Stimulated activated CD4-positive, alpha-beta T cell treated with anti-CD3 and anti-CD28 coated beads, Interleukin-1b, Interleukin-23, amount 100 ng/mL, for 48 hours (primary cell): ENCODE results near the gene ARMC5.

Experiments
- DNase-seq: peaks from one replicate; pipeline ENCODE4 v3.0.0-alpha.2; 2020

ARMC5 gene

DNA sequence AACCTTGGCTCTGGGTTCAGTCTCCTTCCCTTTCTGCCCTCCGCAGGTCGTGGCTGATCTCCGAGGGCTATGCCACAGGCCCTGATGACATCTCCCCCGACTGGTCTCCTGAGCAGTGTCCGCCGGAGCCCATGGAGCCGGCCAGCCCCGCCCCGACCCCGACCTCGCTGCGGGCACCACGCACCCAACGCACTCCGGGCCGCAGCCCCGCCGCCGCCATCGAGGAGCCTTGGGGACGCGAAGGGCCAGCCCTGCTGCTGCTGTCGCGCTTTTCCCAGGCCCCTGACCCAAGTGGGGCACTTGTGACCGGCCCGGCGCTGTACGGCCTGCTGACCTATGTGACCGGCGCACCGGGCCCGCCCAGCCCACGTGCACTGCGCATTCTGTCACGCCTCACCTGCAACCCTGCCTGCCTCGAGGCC lies 5.1 kb downstream of the ARMC5 start:
- no peak for DNase-seq

DNA sequence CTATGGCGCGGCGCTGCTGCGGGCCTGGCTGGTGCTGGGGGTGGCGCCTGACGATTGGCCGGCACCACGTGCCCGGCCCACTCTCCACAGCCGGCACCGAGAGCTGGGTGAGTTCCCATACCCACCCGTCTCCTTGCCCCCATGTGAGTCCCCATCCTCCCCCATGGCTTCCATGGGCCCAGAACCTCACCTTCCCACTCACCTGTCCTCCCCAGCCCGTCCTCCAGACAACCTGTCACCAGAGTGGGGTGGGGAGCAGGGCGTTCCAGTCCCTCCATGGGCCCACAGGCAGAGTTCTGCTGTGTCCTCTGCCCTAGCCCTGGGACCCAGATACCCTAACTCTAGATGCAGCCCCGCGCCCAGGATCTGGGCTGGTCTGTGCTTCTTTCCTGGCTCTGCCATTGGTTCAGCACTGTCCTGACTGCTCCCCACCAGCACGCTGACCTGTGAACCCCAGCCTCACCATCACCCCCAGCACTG lies 5.5 kb downstream of the ARMC5 start:
- no peak for DNase-seq

DNA sequence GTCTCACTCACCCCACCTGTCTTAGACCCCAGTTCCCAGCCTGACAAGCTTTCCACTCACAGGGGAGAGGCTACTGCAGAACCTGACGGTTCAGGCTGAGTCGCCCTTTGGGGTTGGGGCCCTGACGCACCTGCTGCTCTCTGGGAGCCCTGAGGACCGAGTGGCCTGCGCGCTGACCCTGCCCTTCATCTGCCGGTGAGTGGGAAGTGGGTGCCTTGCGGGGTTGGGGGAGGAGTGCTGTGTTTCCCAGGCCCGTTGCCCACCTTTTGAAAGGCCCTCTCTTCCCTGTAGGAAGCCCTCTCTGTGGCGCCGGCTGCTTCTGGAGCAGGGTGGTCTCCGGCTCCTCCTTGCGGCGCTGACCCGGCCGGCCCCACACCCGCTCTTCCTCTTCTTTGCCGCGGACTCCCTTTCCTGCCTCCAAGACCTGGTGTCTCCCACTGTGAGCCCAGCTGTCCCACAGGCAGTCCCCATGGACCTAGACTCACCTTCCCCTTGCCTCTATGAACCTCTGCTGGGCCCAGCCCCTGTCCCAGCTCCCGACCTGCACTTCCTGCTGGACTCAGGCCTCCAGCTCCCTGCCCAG lies 6.6 kb downstream of the ARMC5 start:
- no peak for DNase-seq

DNA sequence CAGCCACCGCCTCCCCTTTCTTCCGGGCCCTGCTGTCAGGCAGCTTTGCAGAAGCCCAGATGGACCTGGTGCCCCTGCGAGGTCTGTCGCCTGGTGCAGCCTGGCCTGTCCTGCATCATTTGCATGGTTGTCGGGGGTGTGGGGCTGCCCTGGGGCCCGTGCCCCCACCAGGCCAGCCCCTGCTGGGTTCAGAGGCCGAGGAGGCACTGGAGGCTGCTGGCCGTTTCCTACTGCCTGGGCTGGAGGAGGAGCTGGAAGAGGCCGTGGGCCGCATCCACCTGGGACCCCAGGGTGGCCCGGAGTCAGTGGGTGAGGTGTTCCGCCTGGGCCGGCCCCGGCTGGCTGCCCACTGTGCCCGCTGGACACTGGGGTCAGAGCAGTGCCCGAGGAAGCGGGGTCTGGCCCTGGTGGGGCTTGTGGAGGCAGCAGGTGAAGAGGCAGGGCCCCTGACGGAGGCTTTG lies 7.1 kb downstream of the ARMC5 start:
- DNase-seq: no peak

DNA sequence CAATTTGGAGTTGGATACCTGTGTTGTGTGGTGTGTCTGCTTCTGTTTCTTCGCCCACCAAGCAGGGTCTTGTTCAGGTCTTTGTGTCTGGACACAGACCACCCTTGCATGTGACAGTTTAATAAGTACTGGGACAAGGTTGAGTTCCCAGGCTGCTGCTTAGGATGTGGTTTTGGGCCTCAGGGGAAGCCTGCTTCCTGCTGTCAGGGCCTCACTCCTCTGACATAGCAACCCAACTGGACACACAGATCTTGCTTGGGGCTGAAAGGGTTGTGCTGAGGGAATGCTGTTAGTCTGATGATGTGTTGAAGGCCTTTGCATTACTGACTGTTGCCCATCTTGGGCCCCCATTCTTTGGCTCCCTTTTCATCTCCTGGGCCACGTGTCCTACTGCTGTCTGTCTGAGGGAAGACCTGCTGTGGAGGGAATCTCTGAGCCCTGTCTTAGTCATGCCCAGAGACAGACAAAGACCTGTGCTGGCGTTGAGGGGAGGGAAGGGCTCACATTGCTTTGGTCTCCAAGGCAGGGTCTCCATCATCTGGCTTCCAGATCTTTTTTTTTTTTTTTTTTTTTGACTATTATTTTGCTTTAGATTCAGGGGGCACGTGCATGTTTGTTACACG lies 8.0 kb downstream of the ARMC5 start:
- no peak for DNase-seq

DNA sequence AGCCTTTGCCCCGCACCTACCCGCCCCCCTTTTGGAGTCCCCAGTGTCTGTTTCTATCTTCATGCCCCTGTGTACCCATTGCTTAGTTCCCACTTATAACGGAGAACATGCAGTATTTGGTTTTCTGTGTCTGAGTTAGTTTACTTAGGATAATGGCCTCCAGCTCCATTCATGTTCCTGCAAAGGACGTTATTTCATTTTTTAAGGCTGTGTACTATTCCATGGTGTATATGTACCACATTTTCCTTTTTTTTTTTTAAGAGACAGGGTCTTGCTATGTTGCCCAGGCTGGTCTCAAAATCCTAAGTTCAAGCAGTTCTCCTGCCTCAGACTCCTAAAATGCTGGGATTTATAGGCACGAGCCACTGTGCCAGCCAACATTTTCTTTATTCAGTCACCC lies 8.6 kb downstream of the ARMC5 start:
- no peak for DNase-seq

DNA sequence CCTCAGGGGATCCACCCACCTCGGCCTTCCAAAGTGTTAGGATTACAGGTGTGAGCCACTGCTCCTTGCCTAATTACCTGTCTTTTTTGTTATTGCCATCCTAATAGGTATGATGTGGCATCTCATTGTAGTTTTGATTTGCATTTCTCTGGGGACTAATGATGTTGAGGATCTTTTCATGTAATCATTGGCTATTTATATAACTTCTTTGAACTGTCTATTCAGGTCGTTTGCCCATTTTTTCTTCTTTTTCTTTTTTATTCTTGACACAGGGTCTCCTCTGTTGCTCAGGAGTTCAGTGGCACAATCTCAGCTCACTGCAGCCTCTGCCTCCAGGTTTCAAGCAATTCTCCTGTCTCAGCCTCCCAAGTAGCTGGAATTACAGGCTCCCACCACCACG lies 11.3 kb downstream of the ARMC5 start:
- DNase-seq: no peak

DNA sequence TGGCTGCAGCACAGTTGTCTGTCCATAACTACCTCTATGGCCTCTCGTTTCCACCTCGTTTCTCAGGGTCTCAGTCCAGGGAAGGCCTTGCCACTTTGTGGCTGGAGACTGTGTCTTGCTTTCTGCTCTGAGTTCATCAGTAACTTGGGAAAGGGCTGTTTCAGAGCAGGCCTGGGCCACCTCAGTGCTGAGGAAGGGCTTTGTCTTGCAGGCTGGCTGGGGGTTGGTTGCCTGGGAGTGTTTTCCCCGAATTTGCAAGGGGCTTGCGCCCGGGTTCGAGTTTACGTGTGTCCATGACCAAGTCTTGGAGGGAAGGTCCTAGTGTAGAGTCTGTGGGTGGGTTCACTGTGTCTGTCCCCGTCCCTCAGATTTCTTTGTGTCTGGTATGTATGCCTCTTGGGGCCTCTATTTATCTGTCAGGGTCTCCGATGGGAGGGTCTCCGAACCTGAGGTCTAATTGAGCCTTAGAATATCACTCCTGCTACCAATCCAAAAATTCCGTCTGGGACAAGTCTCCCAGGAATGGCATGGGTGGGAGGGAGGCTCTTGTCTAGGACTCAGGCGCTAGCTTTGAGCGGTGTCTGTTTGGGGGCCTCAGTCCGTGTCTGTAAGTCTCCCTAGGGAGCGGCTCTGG lies 12.1 kb downstream of the ARMC5 start:
- no peak for DNase-seq

DNA sequence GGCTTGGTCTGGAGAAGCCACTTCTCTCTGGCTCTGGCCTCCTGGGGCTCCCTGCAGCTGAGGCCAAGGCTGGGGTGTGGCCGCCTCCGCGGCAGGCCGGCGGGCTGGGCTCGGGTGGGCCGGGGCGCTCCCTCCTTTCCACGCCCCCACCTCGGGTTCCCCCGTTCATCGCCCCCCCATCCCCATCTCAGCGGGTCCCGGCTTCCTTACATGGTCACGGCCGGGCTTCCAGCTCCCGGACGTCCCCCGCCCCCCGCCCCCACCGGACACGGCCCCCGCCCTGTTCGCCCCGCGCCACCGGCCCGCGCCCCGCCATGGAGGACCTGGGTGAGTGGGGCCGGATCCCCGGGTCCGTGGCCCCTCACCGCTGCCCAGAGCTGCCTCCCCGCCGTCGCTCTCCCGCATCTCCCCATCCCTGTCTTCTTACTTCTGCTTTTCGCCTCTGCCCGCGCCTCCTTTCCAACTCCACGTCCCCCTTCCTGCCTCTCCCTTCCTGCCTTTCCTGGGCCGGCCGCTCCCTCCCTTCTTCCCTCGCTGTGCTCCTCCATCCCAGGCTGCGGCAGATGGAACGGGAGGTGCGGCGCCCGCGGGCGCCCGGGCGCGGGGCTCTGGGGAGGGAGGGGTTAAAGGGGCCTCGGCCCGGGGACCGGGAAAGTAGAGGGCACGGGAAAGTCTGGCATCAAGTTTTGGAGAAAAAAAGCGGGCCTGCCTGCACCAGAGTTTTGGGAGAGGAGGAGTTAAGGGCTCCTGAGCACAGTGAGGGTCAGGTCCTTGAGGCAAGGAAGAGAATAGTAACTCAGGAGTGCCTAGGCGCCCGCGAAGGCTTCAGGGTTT lies 12.8 kb downstream of the ARMC5 start, which contains the start of gene TGFB1I1:
TGFB1I1 (plus strand) TSS at position 278 of the 834 bp plus-strand sequence; CDS start at position 315, 37 bp downstream.
- DNase-seq: no peak

DNA sequence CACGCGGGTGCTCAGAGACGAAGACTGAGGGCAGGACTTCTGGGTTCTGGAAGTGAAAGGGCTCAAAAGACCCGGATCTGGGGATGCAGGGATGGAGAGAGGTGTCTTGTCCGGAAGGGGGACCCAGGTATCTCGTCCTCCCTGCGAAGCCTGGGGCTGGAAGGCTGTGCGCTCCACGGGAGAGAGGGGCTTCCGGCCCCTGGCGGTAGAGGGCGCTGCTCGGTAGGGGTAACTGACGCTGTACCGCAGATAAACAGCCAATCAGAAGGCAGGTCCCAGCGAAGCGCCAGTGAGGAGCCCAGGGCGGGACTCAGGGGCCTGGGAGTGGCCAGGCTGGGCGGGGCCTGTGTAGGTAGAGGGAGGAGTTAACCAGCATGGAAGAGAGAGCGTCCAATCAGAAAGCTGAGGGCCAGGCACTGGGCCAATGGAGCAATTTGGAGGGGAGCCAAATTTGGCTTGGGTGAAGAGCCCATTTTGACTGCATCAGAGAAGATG lies 13.5 kb downstream of the ARMC5 start:
- peak; percentile 70 for DNase-seq

DNA sequence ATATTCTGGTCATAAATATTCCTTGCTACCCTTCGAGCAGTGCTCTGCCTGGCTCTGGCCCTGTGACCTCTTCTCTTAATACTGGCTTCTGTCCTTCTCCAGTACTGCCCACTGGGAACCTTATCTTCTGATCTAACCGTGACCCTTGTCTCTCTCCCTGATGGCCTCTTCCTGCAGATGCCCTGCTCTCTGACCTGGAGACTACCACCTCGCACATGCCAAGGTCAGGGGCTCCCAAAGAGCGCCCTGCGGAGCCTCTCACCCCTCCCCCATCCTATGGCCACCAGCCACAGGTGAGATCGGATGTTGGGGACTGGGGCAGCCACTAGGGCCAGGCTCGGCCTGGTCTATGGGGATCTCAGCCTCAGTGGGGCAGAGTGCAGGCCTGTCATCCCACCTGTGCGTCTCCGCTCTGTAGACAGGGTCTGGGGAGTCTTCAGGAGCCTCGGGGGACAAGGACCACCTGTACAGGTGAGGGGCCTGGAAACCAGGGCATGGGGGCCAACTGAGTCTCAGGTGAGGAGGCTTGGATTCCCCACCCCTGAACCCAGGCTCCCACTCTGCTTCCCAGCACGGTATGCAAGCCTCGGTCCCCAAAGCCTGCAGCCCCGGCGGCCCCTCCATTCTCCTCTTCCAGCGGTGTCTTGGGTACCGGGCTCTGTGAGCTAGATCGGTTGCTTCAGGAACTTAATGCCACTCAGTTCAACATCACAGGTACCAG lies 14.1 kb downstream of the ARMC5 start:
- no peak for DNase-seq

DNA sequence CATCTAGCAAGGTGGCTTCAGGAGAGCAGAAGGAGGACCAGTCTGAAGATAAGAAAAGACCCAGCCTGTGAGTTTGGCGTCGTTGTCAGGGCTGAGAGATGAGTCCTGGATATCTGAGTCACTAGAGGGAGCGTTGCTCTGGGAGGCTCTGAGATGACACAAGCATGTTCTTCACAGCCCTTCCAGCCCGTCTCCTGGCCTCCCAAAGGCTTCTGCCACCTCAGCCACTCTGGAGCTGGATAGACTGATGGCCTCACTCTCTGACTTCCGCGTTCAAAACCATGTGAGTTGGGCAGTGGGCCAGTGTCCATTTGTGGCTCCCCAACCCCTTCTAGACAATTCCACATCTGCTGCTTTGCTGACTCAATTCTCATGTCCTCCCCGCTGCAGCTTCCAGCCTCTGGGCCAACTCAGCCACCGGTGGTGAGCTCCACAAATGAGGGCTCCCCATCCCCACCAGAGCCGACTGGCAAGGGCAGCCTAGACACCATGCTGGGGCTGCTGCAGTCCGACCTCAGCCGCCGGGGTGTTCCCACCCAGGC lies 14.9 kb downstream of the ARMC5 start:
- DNase-seq: no peak

DNA sequence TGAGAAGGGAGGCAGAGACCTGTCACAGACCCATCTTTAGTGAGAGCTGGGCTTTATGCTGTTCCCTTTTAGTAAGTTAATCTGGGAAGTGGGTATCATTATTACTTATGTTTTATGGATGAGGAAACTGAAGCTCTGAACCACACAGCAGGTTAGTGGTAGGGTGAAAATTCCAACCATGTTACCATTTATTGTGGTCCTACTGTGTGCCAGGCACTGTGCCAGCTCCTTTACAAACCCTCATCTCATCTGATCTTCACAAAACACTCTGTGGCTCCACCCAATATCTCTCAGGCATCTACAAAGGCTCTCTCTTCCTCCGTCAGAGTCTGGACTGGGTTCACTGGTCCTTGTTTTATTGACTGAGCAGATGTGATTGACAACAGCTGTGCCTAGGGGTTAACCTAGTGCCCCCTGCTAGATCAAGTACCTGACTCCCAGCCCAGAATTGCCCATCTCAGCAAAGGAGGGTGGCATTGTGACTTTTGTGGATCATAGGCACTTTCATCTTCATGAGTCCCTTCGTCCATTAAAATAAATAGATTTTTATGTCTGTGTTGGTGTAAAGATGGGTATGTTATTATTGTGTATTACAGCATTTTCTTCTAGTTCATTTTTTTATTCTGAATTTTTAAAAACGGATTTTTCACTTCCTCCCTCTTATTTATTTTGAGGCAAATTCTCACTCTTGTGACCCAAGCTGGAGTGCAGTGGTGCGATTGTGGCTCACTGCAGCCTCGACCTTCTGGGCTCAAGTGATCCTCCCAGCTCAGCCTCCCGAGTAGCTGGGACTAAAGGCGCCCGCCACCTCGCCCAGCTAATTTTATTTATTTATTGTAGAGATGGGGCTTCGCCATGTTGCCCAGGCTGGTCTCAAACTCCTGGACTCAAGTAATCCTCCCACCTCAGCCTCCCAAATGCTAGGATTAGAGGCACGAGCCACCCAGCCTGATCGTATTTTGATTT lies 15.8 kb downstream of the ARMC5 start:
- DNase-seq: no peak

DNA sequence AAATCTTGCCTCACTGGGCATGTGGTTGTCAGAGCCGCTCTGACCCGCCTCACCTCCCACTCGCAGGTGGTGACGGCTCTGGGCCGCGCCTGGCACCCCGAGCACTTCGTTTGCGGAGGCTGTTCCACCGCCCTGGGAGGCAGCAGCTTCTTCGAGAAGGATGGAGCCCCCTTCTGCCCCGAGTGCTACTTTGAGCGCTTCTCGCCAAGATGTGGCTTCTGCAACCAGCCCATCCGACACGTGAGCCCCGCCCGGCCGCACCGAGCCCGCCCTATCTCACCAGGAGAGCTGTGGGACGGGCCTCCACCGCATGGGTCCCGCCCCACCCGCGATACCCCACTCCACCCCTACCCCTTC lies 16.6 kb downstream of the ARMC5 start:
- no peak for DNase-seq

DNA sequence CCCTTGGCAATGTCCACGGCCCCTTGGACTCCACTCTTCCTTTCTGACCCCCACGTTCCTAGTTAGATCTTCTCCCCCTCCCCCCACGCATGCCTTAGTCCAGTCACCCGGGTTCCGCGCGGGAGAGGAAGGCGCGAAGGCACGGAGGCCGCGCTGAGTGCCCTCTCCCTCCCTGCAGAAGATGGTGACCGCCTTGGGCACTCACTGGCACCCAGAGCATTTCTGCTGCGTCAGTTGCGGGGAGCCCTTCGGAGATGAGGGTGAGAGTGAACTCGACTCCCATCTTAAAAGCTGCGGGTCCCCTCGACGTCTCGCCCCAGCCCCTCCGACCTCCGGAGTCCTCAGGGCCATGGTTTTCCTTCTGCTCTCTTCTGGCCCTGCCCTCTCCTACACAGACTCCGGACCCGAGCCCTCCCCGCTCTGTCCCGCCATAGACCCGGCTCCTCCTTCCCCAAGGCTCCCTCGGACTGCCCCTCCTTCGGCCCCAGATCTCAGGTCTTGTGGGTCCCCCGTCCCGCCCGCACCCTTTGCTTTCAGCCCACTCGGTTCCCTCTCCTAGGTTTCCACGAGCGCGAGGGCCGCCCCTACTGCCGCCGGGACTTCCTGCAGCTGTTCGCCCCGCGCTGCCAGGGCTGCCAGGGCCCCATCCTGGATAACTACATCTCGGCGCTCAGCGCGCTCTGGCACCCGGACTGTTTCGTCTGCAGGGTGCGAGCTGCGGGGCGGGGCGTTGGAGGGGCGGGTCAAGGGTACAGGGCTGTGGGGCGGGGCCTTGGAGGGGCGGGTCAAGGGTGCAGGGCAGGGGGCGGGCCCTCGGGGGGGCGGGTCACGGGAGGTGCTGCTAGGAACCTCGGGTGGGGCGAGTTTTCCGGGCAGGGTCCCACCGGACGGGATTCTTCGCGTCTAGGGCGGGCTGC lies 17.3 kb downstream of the ARMC5 start:
- peak; percentile 88 for DNase-seq

DNA sequence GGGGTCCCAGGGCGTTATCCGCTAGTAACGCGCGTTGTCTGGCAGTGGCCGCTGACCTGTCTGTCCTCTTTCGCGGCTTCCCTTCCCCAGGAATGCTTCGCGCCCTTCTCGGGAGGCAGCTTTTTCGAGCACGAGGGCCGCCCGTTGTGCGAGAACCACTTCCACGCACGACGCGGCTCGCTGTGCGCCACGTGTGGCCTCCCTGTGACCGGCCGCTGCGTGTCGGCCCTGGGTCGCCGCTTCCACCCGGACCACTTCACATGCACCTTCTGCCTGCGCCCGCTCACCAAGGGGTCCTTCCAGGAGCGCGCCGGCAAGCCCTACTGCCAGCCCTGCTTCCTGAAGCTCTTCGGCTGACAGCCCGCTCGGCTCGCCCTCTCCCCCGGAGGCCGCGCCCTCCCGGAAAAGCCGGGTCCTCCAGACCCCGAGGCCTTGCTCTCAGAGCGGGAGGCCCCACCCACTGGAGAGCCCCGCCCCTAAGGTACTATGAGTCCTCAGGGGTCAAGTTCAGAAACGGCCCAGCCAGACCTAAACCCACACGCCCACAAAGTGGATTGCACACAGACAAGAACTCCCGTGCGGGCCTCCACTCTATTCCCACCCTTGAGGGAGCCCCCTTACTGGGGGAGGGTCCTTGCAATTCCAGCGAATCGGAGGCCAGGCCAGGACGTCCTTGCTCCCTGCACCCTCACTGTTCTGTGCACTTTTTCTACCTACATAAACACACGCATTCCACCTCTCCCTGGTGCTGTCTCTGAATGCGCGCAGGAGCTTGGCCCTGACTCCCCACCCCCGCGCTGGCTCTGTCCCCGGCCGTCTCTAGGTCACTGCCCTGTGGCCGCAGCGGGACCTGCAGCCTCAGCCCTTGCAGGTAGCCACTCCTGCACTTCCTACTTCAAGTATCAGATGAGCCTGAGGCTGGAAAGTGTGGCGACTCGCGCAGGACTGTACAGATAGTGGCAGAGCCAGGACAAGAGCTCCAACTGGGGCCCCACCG lies 18.2 kb downstream of the ARMC5 start:
- no peak for DNase-seq

DNA sequence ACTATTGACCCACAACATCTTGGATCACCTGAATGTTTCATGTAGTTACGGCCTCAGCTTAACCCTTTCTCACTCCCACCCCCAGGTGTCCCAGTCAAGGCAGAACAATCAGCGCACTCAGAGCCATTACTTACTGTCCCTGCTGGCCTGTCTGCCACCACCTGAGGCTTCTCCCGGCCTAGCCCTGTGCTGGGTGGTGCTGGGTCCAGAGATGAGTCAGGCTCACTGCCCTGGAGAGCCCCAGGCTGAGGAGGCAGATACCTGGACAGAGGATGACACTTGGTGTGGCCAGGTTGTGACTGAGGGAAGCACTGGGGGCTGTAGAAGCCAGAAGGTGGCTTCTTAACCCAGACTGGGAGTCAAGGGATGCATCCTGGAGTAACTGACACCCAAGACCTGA lies 19.7 kb downstream of the ARMC5 start:
- DNase-seq: no peak

DNA sequence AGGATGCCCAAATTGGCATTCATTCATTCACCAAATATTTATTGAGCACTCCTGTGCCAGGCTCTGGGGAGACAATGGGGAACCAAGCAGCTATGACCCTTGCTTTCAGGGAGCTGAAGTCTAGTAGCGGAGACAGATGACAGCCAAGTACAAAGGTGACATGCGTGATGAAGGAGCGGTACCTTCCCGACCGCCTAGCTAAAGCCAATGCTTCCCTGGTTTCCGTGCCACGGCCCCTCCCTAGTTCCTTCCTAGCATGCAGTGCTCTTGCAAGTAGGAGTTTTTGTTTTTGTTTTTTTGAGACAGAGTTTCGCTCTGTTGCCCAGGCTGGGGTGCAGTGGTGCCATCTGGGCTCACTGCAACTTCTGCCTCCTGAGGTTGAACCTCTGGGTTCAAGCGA lies 20.4 kb downstream of the ARMC5 start:
- no peak for DNase-seq
